Ishikawa (cell line): ENCODE results near the gene ARHGEF40.

Source experiments
- CEBPB ChIP-seq: IDR thresholded peaks from 2 replicates; pipeline ENCODE4 v1.6.1; 2012
- CREB1 ChIP-seq: IDR thresholded peaks from 2 replicates; pipeline ENCODE4 v1.6.1; 2012; ENCODE audit warnings: low read depth
- EGR1 ChIP-seq: IDR thresholded peaks from 2 replicates; pipeline ENCODE4 v1.6.1; 2012
- EP300 ChIP-seq: IDR thresholded peaks from 2 replicates; pipeline ENCODE4 v1.6.1; 2012; ENCODE audit warnings: borderline replicate concordance
- FOXM1 ChIP-seq: IDR thresholded peaks from 2 replicates; pipeline ENCODE4 v1.6.1; 2012; ENCODE audit warnings: low read depth, borderline replicate concordance
- MAX ChIP-seq: IDR thresholded peaks from 2 replicates; pipeline ENCODE4 v1.6.1; 2012
- NFIC ChIP-seq: IDR thresholded peaks from 2 replicates; pipeline ENCODE4 v1.6.1; 2012
- RAD21 ChIP-seq: IDR thresholded peaks from 2 replicates; pipeline ENCODE4 v1.6.1; 2012; ENCODE audit warnings: low read depth
- REST ChIP-seq: IDR thresholded peaks from 2 replicates; pipeline ENCODE4 v1.6.1; 2012; ENCODE audit warnings: low read depth, mild to moderate bottlenecking
- TAF1 ChIP-seq: IDR thresholded peaks from 2 replicates; pipeline ENCODE4 v1.6.1; 2012; ENCODE audit warnings: low read depth, mild to moderate bottlenecking
- TCF12 ChIP-seq: IDR thresholded peaks from 2 replicates; pipeline ENCODE4 v1.6.1; 2012; ENCODE audit warnings: low read depth
- TEAD4 ChIP-seq: IDR thresholded peaks from 2 replicates; pipeline ENCODE4 v1.6.1; 2012
- USF1 ChIP-seq: IDR thresholded peaks from 2 replicates; pipeline ENCODE4 v1.6.1; 2012
- YY1 ChIP-seq: IDR thresholded peaks from 2 replicates; pipeline ENCODE4 v1.6.1; 2012; ENCODE audit warnings: low read depth
- ZBTB7A ChIP-seq: IDR thresholded peaks from 2 replicates; pipeline ENCODE4 v1.6.1; 2012; ENCODE audit warnings: low read depth

Gene ARHGEF40

GRCh38 chr14:21070083-21070609 lies at the start of gene ARHGEF40:
Gene ARHGEF40 (plus strand): TSS chr14:21070304. CDS start chr14:21070397, 93 bp downstream.
- TF ChIP-seq EGR1 = peak; percentile 70
- no peak for TF ChIP-seq USF1

- TF ChIP-seq REST (no peak), MAX (no peak), USF1 (no peak), TEAD4 (no peak), EGR1 (no peak), NFIC (no peak)
Observed at GRCh38 chr14:21020977-21021545, 49.0 kb upstream of the ARHGEF40 start.

GRCh38 chr14:21022686-21023085 lies 47.4 kb upstream of the ARHGEF40 start:
- TF ChIP-seq ZBTB7A (no peak), USF1 (no peak), EP300 (no peak), MAX (no peak), TEAD4 (no peak), TCF12 (no peak), CREB1 (no peak), CEBPB (no peak), NFIC (no peak), YY1 (no peak), EGR1 (no peak), REST (no peak), RAD21 (no peak)

GRCh38 chr14:21023174-21023573 lies 46.9 kb upstream of the ARHGEF40 start:
- TF ChIP-seq FOXM1 (no peak), TEAD4 (no peak), EP300 (no peak)

GRCh38 chr14:21023817-21024584 lies 46.1 kb upstream of the ARHGEF40 start:
- TF ChIP-seq NFIC (no peak), EP300 (no peak), EGR1 (no peak), RAD21 (no peak), CREB1 (no peak), TEAD4 (no peak), FOXM1 (no peak), CEBPB (no peak), TCF12 (no peak), MAX (no peak), USF1 (no peak), TAF1 (no peak), YY1 (no peak), REST (no peak), ZBTB7A (no peak)
